Keratinocyte (primary cell): ENCODE data around the gene LMNTD1. TPM values are rescaled to one million over a fixed set of nuclear protein-coding genes. Genes with fewer than 3 reads are reported as not detected.

ENCODE experiments used
- DNase-seq: peaks from one replicate; pipeline ENCODE4 v3.0.0-alpha.2; 2011; ENCODE audit warnings: low read depth, missing footprints, low spot score
- FAIRE-seq: peaks from 2 replicates; lab custom pipeline; 2011; peaks lifted over from hg19 to GRCh38; lab: Jason Lieb, UNC
- H2AFZ ChIP-seq: 2 replicates; pipeline ENCODE4 v1.6.0; 2012; ENCODE audit warnings: low read length, control low read depth, inconsistent platforms; ENCODE audit not compliant: control insufficient read depth
- H3K27ac ChIP-seq: 2 replicates; pipeline ENCODE4 v1.5.1; 2011; ENCODE audit warnings: low read length; ENCODE audit not compliant: control insufficient read depth, insufficient read depth
- H3K27me3 ChIP-seq: 3 replicates; pipeline ENCODE4 v1.6.0; 2011; ENCODE audit warnings: low read length; ENCODE audit not compliant: control insufficient read depth, insufficient read depth; ENCODE audit errors: extremely low read depth
- H3K36me3 ChIP-seq, 2 experiments: 2 replicates in 1 of 2; 3 replicates in 1 of 2; pipeline ENCODE4 v1.5.1; 2011; ENCODE audit warnings: low read length in 2 of 2, mild to moderate bottlenecking in 1 of 2; ENCODE audit not compliant: control insufficient read depth in 2 of 2, insufficient read depth in 2 of 2; ENCODE audit errors: extremely low read depth in 1 of 2
- H3K4me1 ChIP-seq: 3 replicates; pipeline ENCODE4 v1.5.1; 2011; ENCODE audit warnings: low read length; ENCODE audit not compliant: control insufficient read depth, insufficient read depth; ENCODE audit errors: extremely low read depth
- H3K4me2 ChIP-seq: 3 replicates; pipeline ENCODE4 v1.6.0; 2011; ENCODE audit warnings: low read depth, low read length; ENCODE audit not compliant: control insufficient read depth, insufficient read depth; ENCODE audit errors: extremely low read depth
- H3K4me3 ChIP-seq, 3 experiments: fragments of 200-600 bp in 1 of 3; sonication (generic) in 1 of 3; 2 replicates in 2 of 3; 3 replicates in 1 of 3; pipeline ENCODE4 v1.5.1; 2011 to 2016; ENCODE audit warnings: low read length in 3 of 3, mild to moderate bottlenecking in 3 of 3, control low read depth in 2 of 3, inconsistent platforms in 1 of 3, low read depth in 1 of 3, mixed read lengths in 1 of 3, mixed run types in 1 of 3, moderate library complexity in 1 of 3; ENCODE audit not compliant: control insufficient read depth in 2 of 3, insufficient read depth in 2 of 3; ENCODE audit errors: extremely low read depth in 1 of 3
- H3K79me2 ChIP-seq: 2 replicates; pipeline ENCODE4 v1.6.0; 2012; ENCODE audit warnings: low read length; ENCODE audit not compliant: control insufficient read depth, insufficient read depth
- H3K9ac ChIP-seq: 3 replicates; pipeline ENCODE4 v1.6.0; 2011; ENCODE audit warnings: low read length; ENCODE audit not compliant: control insufficient read depth, insufficient read depth; ENCODE audit errors: extremely low read depth
- H3K9me1 ChIP-seq: 3 replicates; pipeline ENCODE4 v1.6.0; 2011; ENCODE audit warnings: low read length; ENCODE audit not compliant: control insufficient read depth, insufficient read depth; ENCODE audit errors: extremely low read depth
- H3K9me3 ChIP-seq: 2 replicates; pipeline ENCODE4 v1.5.1; 2012; ENCODE audit warnings: low read depth, low read length; ENCODE audit not compliant: control insufficient read depth
- H4K20me1 ChIP-seq: 3 replicates; pipeline ENCODE4 v1.6.0; 2011; ENCODE audit warnings: low read length; ENCODE audit not compliant: control insufficient read depth, insufficient read depth; ENCODE audit errors: extremely low read depth
- EZH2 ChIP-seq: IDR thresholded peaks from one replicate; pipeline ENCODE4 v1.6.1; 2012; ENCODE audit warnings: inconsistent platforms, mild to moderate bottlenecking, low read length, moderate library complexity
- dilution Hi-C: fragments of 300-500 bp; cut with MboI; formaldehyde crosslinking; loops from one replicate; pipeline ENCODE4 v1.7.0; 2020; ENCODE audit warnings: low sequenced_read_pairs; ENCODE audit not compliant: extremely low pct_ligation_motif_present
- polyA plus RNA-seq, 5 experiments: library from polyadenylated mRNA; depleted of rRNA in 3 of 5; stranded (reverse) in 3 of 5; stranded (forward) in 1 of 5; unstranded in 1 of 5; fragments of >200 nt; gene quantifications; 1 replicate in 1 of 5; 2 replicates in 3 of 5; 3 replicates in 1 of 5; pipeline versions ENCODE4 v1.2.1 to v1.2.3, GENCODE V29; 2011 to 2012; ENCODE audit warnings: missing spikeins in 2 of 5, low read depth in 1 of 5, low replicate concordance in 1 of 5
- TF ChIP-seq, protein P1 (sequence below), 3 experiments: IDR thresholded peaks in 1 of 3; conservative IDR thresholded peaks in 1 of 3; optimal IDR thresholded peaks in 1 of 3; 2 replicates in 2 of 3; 3 replicates in 1 of 3; pipeline versions ENCODE3 to v1.5.1; 2011; ENCODE audit warnings: low read length in 3 of 3, mild to moderate bottlenecking in 3 of 3, moderate library complexity in 2 of 3, control low read depth in 1 of 3, inconsistent platforms in 1 of 3; ENCODE audit not compliant: insufficient read depth in 2 of 3; ENCODE audit errors: extremely low read depth in 1 of 3

The LMNTD1 gene
- polyA plus RNA-seq, 1 donor (not counting 4 experiments of a cell fraction or from before 2014, with no cell fraction given) = 0.42 TPM

DNA sequence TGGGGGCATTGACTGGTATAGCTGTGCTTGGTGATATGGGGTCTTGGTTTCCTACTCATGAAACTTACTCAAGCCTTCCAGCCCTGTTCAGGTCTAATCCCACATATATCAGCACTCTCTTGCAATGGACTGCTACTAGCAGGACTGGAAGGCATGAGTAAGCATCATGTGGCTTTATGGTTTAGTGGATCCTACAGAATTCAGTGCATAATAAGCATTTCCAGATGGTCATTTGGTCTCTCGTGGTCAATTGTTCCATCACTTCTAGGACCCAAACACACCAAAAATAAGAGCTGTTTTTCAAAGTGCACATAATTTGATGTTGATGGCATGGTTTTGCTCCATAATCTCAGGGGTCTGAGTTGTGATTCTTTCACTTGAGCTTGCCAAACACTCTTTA lies 114.4 kb downstream of the LMNTD1 start:
- H2AFZ ChIP-seq = no peak overlapping the region
- no peak for TF ChIP-seq EZH2
- TF ChIP-seq, protein P1, sequence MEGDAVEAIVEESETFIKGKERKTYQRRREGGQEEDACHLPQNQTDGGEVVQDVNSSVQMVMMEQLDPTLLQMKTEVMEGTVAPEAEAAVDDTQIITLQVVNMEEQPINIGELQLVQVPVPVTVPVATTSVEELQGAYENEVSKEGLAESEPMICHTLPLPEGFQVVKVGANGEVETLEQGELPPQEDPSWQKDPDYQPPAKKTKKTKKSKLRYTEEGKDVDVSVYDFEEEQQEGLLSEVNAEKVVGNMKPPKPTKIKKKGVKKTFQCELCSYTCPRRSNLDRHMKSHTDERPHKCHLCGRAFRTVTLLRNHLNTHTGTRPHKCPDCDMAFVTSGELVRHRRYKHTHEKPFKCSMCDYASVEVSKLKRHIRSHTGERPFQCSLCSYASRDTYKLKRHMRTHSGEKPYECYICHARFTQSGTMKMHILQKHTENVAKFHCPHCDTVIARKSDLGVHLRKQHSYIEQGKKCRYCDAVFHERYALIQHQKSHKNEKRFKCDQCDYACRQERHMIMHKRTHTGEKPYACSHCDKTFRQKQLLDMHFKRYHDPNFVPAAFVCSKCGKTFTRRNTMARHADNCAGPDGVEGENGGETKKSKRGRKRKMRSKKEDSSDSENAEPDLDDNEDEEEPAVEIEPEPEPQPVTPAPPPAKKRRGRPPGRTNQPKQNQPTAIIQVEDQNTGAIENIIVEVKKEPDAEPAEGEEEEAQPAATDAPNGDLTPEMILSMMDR (optimal IDR thresholded peaks at IDR 0.05 in 1 of 3, IDR thresholded peaks at IDR 0.05 in 1 of 3, conservative IDR thresholded peaks at IDR 0.05 in 1 of 3; ENCODE audit: extremely low read depth in 1 of 3, insufficient read depth in 2 of 3, low read length in 3 of 3) = no peak
- H3K4me2 ChIP-seq = no peak overlapping the region
- no peaks in the 10 kb centered on the region for H3K9me3 ChIP-seq
- FAIRE-seq (no peak), DNase-seq (no peak)
- no peak overlapping the region for H3K27ac ChIP-seq
- no peaks in the 10 kb centered on the region for H3K9me1 ChIP-seq
- H3K4me1 ChIP-seq = peaks cover 13% of the 10 kb centered on the region
- no peaks in the 10 kb centered on the region for H3K27me3 ChIP-seq
- H3K9ac ChIP-seq = no peak overlapping the region
- no peaks in the 10 kb centered on the region for H3K36me3 ChIP-seq
- dilution Hi-C loops = no loop called here
- H4K20me1 ChIP-seq = no peaks in the 10 kb centered on the region
- H3K4me3 ChIP-seq = no peak overlapping the region
- no peaks in the 10 kb centered on the region for H3K79me2 ChIP-seq

DNA sequence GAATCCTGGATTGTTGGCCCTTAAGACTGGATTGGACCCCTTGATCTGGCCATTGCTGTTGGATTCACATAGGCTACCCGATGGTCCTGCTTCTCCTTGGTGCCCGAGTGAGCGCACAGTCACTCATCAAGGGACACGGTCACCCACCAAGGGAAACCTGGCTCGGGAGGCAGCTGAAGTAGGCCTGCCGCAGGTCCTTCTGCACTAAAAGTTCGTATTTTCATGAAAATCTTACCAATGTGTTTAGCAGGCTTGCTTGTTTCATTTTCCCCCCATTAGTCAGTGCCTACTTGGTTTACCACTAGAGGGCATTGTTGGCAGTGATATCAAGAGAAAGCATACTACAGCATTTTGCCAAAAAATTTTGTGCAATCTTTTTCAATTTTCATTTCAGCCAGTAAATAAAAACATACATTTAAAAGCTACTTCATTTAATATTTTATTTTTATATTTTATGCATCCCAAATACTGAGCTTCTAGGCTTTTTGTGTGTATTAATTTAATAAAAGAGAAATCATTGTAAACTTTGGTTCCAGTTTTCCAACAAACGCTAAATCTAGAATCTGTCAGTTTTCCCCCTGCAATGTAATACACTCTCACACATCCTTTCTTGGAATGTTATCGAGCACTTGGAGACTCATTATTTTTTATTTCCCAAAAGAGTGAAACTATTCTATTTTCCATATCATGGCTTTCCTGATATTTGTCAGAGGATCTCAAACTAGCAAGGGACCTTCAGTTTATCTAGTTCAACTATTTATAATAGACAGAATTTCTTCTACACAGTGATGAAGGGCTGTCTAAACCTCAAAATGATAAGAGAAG lies 116.7 kb downstream of the LMNTD1 start:
- Histone ChIP-seq H3K4me1 (peaks cover 18% of the 10 kb centered on the region), H3K9me1 (no peaks in the 10 kb centered on the region), H3K27ac (peak overlapping the region; percentile 44), H4K20me1 (no peaks in the 10 kb centered on the region), H3K36me3 (no peaks in the 10 kb centered on the region), H3K4me2 (peak overlapping the region; percentile 63), H3K79me2 (no peaks in the 10 kb centered on the region), H3K27me3 (no peaks in the 10 kb centered on the region), H2AFZ (peak overlapping the region; percentile 98), H3K9me3 (no peaks in the 10 kb centered on the region), H3K9ac (peak overlapping the region; percentile 42), H3K4me3 (peak overlapping the region in 1 of 3 experiments; percentile 51)
- dilution Hi-C loops = no loop called here
- FAIRE-seq (peak; percentile 90), DNase-seq (no peak)
- TF ChIP-seq, protein P1 (optimal IDR thresholded peaks at IDR 0.05 in 1 of 3, IDR thresholded peaks at IDR 0.05 in 1 of 3, conservative IDR thresholded peaks at IDR 0.05 in 1 of 3; ENCODE audit: extremely low read depth in 1 of 3, insufficient read depth in 2 of 3, low read length in 3 of 3) = peak; percentile 44 to 81 (median 77)
- TF ChIP-seq EZH2 = no peak
